Kidney epithelial cell (primary cell): ENCODE measurements around the gene LRRC34. TPM values are rescaled to one million over a fixed set of nuclear protein-coding genes. Genes with fewer than 3 reads are reported as not detected.

Source experiments
- DNase-seq: peaks from one replicate; pipeline ENCODE4 v3.0.0-alpha.2; 2010; ENCODE audit warnings: low read depth
- H3K27me3 ChIP-seq: 2 replicates; pipeline ENCODE4 v1.6.0; 2011; ENCODE audit warnings: low read length; ENCODE audit not compliant: control insufficient read depth, insufficient read depth
- H3K36me3 ChIP-seq: 2 replicates; pipeline ENCODE4 v1.5.1; 2011; ENCODE audit warnings: low read length; ENCODE audit not compliant: control insufficient read depth, insufficient read depth
- H3K4me3 ChIP-seq: 2 replicates; pipeline ENCODE4 v1.5.1; 2011; ENCODE audit warnings: low read depth, mild to moderate bottlenecking, control low read depth, low read length
- CTCF ChIP-seq: IDR thresholded peaks from 2 replicates; pipeline ENCODE4 v1.5.1; 2011; ENCODE audit warnings: mild to moderate bottlenecking, moderate library complexity, low read length, control low read depth, inconsistent platforms; ENCODE audit not compliant: insufficient read depth, poor library complexity, severe bottlenecking
- total RNA-seq: library from RNA; depleted of rRNA; stranded (reverse); fragments of >200 nt; gene quantifications from 2 replicates; pipeline ENCODE4 v1.2.3, GENCODE V29; 2015

The LRRC34 gene
- 4.1 and 6.0 TPM in 2 replicates for total RNA-seq

- no peaks in the 10 kb centered on the region for H3K27me3 ChIP-seq
- peak within 1 kb of the TSS; percentile 54 for H3K4me3 ChIP-seq
- peak; percentile 50 for DNase-seq
- TF ChIP-seq CTCF = no peak
- no peaks in the 10 kb centered on the region for H3K36me3 ChIP-seq
Measured at GRCh38 chr3:169812332-169813235, at the start of gene LRRC34, which contains the start of gene LRRIQ4. Gene LRRC34 (minus strand): TSS chr3:169812904. CDS start chr3:169812548, 356 bp downstream. Gene LRRIQ4 (plus strand): TSS chr3:169812870. CDS start chr3:169821922, 9,052 bp downstream.

DNA sequence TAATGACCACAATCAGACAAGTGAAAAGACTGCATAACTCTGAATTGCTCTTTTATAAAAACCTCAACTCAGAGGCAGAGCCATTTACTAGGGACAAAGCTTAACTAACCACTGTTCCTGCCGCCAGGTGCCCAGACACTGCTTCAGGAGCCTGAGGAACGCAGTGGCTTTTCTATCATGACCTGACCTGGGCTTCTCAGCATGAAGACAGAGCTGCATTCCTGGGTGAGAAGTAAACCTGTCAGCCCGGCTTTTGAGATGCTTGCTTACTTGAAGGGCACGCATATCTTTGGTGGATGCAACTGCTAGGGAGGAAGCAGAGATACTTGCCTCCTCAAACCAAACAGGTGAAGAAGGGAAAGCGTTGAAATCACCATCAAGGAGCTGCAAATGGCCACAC is 49.2 kb upstream of the LRRC34 start:
- Histone ChIP-seq H3K4me3 (no peak overlapping the region), H3K36me3 (no peaks in the 10 kb centered on the region), H3K27me3 (no peaks in the 10 kb centered on the region)
- DNase-seq = no peak
- TF ChIP-seq CTCF = no peak

- Histone ChIP-seq H3K27me3 (no peaks in the 10 kb centered on the region), H3K4me3 (no peak overlapping the region), H3K36me3 (no peaks in the 10 kb centered on the region)
- no peak for TF ChIP-seq CTCF
- DNase-seq = no peak
Measured at GRCh38 chr3:169857811-169858210, 45.1 kb upstream of the LRRC34 start.

GRCh38 chr3:169855514-169855913 is 42.8 kb upstream of the LRRC34 start:
- DNase-seq = no peak

GRCh38 chr3:169850618-169851017 is 37.9 kb upstream of the LRRC34 start:
- Histone ChIP-seq H3K36me3 (no peaks in the 10 kb centered on the region), H3K4me3 (no peak overlapping the region), H3K27me3 (no peaks in the 10 kb centered on the region)
- TF ChIP-seq CTCF = no peak
- no peak for DNase-seq

More at GRCh38 chr3:169855514-169855913, 42.8 kb upstream of the LRRC34 start:
- Histone ChIP-seq H3K4me3 (no peak overlapping the region), H3K27me3 (no peaks in the 10 kb centered on the region), H3K36me3 (no peaks in the 10 kb centered on the region)
- TF ChIP-seq CTCF = no peak
